ENCODE results near the gene TIAL1.

The TIAL1 gene

GRCh38 chr10:119526621-119527592 lies 69.9 kb downstream of the TIAL1 start:
- DNase-seq: no peak

GRCh38 chr10:119526149-119526548 lies 70.6 kb downstream of the TIAL1 start:
- no peak for DNase-seq

- DNase-seq: no peak
Observed at GRCh38 chr10:119525116-119525515, 71.6 kb downstream of the TIAL1 start.

DNA sequence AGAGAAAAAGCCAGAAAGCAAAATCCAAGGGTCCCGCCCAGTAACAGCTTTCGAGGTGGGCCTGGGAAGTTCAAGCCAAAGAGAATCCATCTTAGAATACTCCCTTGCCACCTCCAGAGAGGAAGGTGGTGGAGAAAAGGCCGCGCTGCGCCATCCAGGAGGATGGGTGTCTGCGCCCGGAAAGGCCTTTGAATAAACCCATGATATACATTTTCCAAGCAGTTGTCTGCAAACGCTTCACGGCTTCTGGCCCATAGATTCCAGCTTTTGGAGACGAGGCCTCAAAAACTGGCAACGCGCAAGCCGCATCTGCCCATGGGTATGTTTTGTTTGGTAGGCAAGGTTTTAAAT lies 72.1 kb downstream of the TIAL1 start:
- DNase-seq: no peak

DNA sequence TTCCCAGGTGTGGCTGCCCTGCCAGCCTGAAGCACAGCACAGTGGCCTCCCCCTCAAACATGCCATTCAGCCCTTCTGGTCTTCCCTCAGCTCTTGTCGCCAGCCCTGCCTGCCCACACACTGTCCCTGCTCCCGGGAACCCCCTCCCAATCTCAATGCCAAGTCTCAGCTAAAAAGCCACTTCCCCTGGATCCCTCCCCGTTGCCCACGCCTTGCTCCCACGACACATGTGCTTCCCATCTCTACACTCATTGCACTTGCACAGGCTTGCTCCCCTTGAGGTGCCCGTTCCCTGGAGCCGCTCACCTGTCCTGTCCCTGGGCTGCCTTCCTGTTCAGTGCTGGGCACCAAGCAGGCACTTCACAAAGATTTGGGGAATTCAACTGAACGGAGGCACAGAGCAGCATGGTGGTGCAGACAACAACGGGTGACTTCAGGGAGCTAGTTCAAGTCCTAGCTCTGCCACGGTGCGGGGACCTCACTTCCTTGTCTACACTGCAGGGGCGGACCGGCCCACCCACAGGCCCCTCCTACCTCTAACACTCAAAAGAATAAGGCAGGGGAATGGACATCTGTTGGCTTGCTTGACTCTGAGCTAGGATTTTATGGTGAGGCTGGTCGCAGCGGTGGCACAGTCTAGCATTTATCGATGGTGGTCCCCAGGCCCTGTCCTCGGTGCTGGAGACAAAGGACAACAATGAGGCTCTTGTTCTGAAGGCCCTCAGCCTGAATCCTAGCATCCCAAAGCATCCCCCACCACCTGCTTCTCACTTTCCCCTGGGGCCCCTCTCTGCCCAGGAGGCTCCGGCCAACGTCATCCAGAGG lies 72.7 kb downstream of the TIAL1 start:
- no peak for DNase-seq

Measured in GOT3 (cell line).